Panc1 (cell line): ENCODE results near the gene GDF15. TPM values are rescaled to one million over a fixed set of nuclear protein-coding genes. Genes with fewer than 3 reads are reported as not detected.

Experiments
- ATAC-seq: fragments of 200-7000 bp; cut with Tn5 transposase; 2 replicates; pipeline ENCODE4 v1.9.1; 2020; ENCODE audit warnings: mild to moderate bottlenecking, moderate library complexity
- BruUV-seq: library from RNA; stranded (reverse); fragments of 400-500 nt; replicated peaks from 2 replicates; lab custom pipeline; 2021; lab: Mats Ljungman, UMichigan
- CTCF ChIA-PET: fragments of 300-600 bp; sonication (Branson Sonifier 250); formaldehyde crosslinking; loops from one replicate; lab custom pipeline; 2022; ENCODE audit warnings: antibody characterized with exemption; lab: Charles Lee
- POLR2A ChIA-PET: fragments of 300-600 bp; sonication (Branson Sonifier 250); formaldehyde crosslinking; loops from one replicate; lab custom pipeline; 2022; ENCODE audit warnings: antibody characterized with exemption; lab: Charles Lee
- DNase-seq: peaks from one replicate; pipeline ENCODE4 v3.0.0-alpha.2; 2010; ENCODE audit warnings: low read depth, low spot score
- H3K27ac ChIP-seq: 2 replicates; pipeline ENCODE4 v1.5.1; 2011; ENCODE audit warnings: mild to moderate bottlenecking, low read length, inconsistent platforms
- H3K27me3 ChIP-seq: fragments of 200-500 bp; sonication (Bioruptor generic); 2 replicates; pipeline ENCODE4 v1.6.0; 2014; ENCODE audit warnings: low read length, inconsistent platforms; ENCODE audit not compliant: control insufficient read depth, insufficient read depth
- H3K36me3 ChIP-seq: fragments of 200-500 bp; sonication (Bioruptor generic); 2 replicates; pipeline ENCODE4 v1.5.1; 2014; ENCODE audit warnings: inconsistent platforms, mild to moderate bottlenecking, low read length, moderate library complexity; ENCODE audit not compliant: control insufficient read depth, insufficient read depth
- H3K4me1 ChIP-seq: 2 replicates; pipeline ENCODE4 v1.5.1; 2011; ENCODE audit warnings: inconsistent platforms, mild to moderate bottlenecking, low read length, moderate library complexity; ENCODE audit not compliant: control insufficient read depth, insufficient read depth
- H3K4me3 ChIP-seq, 2 experiments: 2 replicates each; pipeline ENCODE4 v1.5.1; 2011 to 2012; ENCODE audit warnings: low read depth in 2 of 2, low read length in 2 of 2, mild to moderate bottlenecking in 2 of 2, inconsistent platforms in 1 of 2, moderate library complexity in 1 of 2
- H3K9me3 ChIP-seq: fragments of 200-500 bp; sonication (Bioruptor generic); 2 replicates; pipeline ENCODE4 v1.5.1; 2014; ENCODE audit warnings: low read depth, mild to moderate bottlenecking, inconsistent platforms, low read length, moderate library complexity; ENCODE audit not compliant: control insufficient read depth, insufficient read depth
- POLR2AphosphoS5 ChIP-seq: IDR thresholded peaks from 2 replicates; pipeline ENCODE4 v1.6.1; 2012; ENCODE audit warnings: mild to moderate bottlenecking, low read depth, low read length, moderate library complexity
- SIN3A ChIP-seq: IDR thresholded peaks from 2 replicates; pipeline ENCODE4 v1.6.1; 2012; ENCODE audit warnings: low read depth, mild to moderate bottlenecking, low read length, moderate library complexity, borderline replicate concordance; ENCODE audit not compliant: insufficient read depth
- TCF7L2 ChIP-seq: IDR thresholded peaks from 2 replicates; pipeline ENCODE4 v1.6.1; 2011; ENCODE audit warnings: mild to moderate bottlenecking, low read depth, low read length, inconsistent platforms
- in situ Hi-C: cut with HindIII; loops from 2 replicates; pipeline ENCODE4 v1.10.0; 2016; ENCODE audit warnings: low sequenced_read_pairs, low pct_unique_long_range_greater_than_20kb
- intact Hi-C: fragments of 100-400 bp; cut with micrococcal nuclease; formaldehyde crosslinking; loops from one replicate; pipeline ENCODE4 v1.10.0; 2022; ENCODE audit not compliant: unreplicated experiment
- total RNA-seq: library from RNA; stranded (reverse); gene quantifications from one replicate; pipeline ENCODE4 v1.2.1, GENCODE V29; 2021; ENCODE audit not compliant: unreplicated experiment
- TF ChIP-seq, protein P1 (sequence below), 2 experiments: IDR thresholded peaks; 2 replicates each; pipeline ENCODE4 v1.6.1; 2011 to 2012; ENCODE audit warnings: low read depth in 2 of 2, control low read depth in 1 of 2, low read length in 1 of 2, mild to moderate bottlenecking in 1 of 2, moderate library complexity in 1 of 2; ENCODE audit not compliant: insufficient read depth in 1 of 2
- TF ChIP-seq, protein P2 (sequence below): fragments of 450-650 bp; IDR thresholded peaks from 2 replicates; pipeline ENCODE4 v1.5.1; 2017; ENCODE audit warnings: mild to moderate bottlenecking

The GDF15 gene
- total RNA-seq, 1 experiment from 2014 or later: 335 TPM

DNA sequence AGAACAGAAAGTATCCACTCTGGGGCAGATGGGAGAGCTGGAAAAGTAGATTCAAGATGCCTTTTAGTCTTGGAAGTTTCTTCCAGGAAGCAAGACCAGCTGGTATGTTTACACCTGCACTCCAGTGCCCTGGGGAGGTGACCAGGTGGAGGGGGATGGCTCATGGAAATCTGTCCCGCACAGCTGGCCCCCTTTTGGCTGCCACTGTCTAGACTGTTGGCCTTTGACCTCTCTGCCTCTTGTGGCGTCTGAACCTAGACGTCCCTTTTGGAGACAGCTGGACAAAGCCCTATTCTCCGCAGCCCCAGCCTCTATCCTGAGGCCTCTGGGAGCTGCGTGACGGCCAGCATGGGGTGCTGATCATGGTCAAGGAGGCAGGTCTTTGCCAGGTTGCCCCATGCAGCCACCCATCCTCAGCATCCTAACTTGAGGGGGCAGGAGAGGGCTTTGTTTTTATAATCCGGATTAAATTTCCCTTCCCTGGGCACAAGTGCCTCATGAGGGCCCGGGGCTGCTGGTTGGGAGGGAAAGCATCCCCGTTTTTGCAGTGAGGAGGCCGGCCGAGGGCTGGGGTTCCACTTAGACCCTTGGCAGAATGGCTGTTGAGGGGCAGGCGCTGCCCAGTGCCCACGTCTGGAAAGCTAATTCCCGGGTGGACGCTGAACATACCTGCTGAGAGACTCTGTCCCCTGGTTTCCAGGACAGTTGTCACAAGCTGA lies 17.3 kb upstream of the GDF15 start:
- no peak for ATAC-seq
- intact Hi-C loops: no loop called here
- Histone ChIP-seq H3K36me3 (no peaks in the 10 kb centered on the region), H3K27me3 (no peaks in the 10 kb centered on the region), H3K9me3 (no peaks in the 10 kb centered on the region), H3K4me3 (no peak overlapping the region), H3K4me1 (peaks cover 41% of the 10 kb centered on the region), H3K27ac (peak overlapping the region; percentile 82)
- BruUV-seq: no TSS peak
- TF ChIP-seq, protein P1, sequence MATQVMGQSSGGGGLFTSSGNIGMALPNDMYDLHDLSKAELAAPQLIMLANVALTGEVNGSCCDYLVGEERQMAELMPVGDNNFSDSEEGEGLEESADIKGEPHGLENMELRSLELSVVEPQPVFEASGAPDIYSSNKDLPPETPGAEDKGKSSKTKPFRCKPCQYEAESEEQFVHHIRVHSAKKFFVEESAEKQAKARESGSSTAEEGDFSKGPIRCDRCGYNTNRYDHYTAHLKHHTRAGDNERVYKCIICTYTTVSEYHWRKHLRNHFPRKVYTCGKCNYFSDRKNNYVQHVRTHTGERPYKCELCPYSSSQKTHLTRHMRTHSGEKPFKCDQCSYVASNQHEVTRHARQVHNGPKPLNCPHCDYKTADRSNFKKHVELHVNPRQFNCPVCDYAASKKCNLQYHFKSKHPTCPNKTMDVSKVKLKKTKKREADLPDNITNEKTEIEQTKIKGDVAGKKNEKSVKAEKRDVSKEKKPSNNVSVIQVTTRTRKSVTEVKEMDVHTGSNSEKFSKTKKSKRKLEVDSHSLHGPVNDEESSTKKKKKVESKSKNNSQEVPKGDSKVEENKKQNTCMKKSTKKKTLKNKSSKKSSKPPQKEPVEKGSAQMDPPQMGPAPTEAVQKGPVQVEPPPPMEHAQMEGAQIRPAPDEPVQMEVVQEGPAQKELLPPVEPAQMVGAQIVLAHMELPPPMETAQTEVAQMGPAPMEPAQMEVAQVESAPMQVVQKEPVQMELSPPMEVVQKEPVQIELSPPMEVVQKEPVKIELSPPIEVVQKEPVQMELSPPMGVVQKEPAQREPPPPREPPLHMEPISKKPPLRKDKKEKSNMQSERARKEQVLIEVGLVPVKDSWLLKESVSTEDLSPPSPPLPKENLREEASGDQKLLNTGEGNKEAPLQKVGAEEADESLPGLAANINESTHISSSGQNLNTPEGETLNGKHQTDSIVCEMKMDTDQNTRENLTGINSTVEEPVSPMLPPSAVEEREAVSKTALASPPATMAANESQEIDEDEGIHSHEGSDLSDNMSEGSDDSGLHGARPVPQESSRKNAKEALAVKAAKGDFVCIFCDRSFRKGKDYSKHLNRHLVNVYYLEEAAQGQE (IDR thresholded peaks at IDR 0.05; ENCODE audit: insufficient read depth in 1 of 2, low read depth in 2 of 2, low read length in 1 of 2): no peak
- no peak for TF ChIP-seq SIN3A
- no peak for TF ChIP-seq POLR2AphosphoS5
- TF ChIP-seq, protein P2, sequence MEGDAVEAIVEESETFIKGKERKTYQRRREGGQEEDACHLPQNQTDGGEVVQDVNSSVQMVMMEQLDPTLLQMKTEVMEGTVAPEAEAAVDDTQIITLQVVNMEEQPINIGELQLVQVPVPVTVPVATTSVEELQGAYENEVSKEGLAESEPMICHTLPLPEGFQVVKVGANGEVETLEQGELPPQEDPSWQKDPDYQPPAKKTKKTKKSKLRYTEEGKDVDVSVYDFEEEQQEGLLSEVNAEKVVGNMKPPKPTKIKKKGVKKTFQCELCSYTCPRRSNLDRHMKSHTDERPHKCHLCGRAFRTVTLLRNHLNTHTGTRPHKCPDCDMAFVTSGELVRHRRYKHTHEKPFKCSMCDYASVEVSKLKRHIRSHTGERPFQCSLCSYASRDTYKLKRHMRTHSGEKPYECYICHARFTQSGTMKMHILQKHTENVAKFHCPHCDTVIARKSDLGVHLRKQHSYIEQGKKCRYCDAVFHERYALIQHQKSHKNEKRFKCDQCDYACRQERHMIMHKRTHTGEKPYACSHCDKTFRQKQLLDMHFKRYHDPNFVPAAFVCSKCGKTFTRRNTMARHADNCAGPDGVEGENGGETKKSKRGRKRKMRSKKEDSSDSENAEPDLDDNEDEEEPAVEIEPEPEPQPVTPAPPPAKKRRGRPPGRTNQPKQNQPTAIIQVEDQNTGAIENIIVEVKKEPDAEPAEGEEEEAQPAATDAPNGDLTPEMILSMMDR: no peak
- TF ChIP-seq TCF7L2: no peak
- CTCF ChIA-PET: interaction anchor here (0.7 kb wide), 1 partner anchor 22 kb away, joined by 7 read pairs; no protein-coding TSS in a partner anchor
- in situ Hi-C loops: no loop called here
- POLR2A ChIA-PET: no interaction called here
- no peak for DNase-seq

DNA sequence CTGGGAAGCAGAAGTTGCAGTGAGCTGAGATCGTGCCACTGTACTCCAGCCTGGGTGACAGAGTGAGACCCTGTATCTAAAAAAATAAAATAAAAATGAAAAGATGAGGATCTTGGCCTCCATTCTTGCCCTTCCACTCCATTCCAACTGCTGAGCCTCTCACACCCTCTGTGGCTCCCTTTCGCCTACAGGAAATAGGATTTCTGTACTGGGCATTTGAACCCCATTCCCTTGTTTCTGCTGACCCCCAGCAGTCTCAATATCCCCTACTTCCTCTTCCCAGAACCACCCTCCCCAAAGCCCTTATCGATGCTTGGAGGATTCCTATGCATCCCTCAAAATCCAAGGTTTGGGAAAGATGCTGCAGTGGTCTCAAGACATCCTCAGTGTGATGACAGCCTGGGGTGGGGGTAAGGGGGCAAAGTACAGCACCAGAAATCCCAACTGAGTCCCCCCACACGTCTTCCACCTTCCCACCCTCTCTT lies 12.5 kb upstream of the GDF15 start:
- in situ Hi-C loops: no loop called here
- CTCF ChIA-PET: no interaction called here
- peak overlapping the region; percentile 99 for H3K27ac ChIP-seq

More for the DNA sequence above, 12.5 kb upstream of the GDF15 start:
- DNase-seq (no peak), ATAC-seq (no peak)
- TF ChIP-seq SIN3A (no peak), TCF7L2 (no peak)
- TF ChIP-seq, protein P2: no peak
- TF ChIP-seq, protein P1 (IDR thresholded peaks at IDR 0.05; ENCODE audit: insufficient read depth in 1 of 2, low read depth in 2 of 2, low read length in 1 of 2): no peak
- Histone ChIP-seq H3K4me3 (no peak overlapping the region), H3K4me1 (peaks cover 36% of the 10 kb centered on the region), H3K27me3 (no peaks in the 10 kb centered on the region), H3K9me3 (no peaks in the 10 kb centered on the region), H3K36me3 (no peaks in the 10 kb centered on the region)
- POLR2A ChIA-PET: no interaction called here
- intact Hi-C loops: no loop called here
- BruUV-seq: no TSS peak
